AG04449 (cell line): ENCODE measurements around the gene NAALAD2.

Source experiments
- CTCF ChIA-PET: fragments of 350-600 bp; formaldehyde crosslinking; extraction: SDS; loops from one replicate; lab custom pipeline; 2021; ENCODE audit warnings: antibody characterized with exemption; lab: Yijun Ruan, JAX
- POLR2A ChIA-PET: fragments of 400-600, 350-600 bp; formaldehyde crosslinking; extraction: SDS; loops from one replicate; lab custom pipeline; 2020; ENCODE audit warnings: antibody characterized with exemption, inconsistent platforms; lab: Yijun Ruan, JAX
- DNase-seq: peaks from one replicate; pipeline ENCODE4 v3.0.0-alpha.2; 2010; ENCODE audit warnings: low read depth, low spot score
- H3K4me3 ChIP-seq: 2 replicates; pipeline ENCODE4 v1.5.1; 2011; ENCODE audit warnings: low read depth, mild to moderate bottlenecking, control low read depth, low read length
- TF ChIP-seq, protein P1 (sequence below): IDR thresholded peaks from one replicate; pipeline ENCODE4 v1.5.1; 2011; ENCODE audit warnings: mild to moderate bottlenecking, moderate library complexity, low read length, control low read depth, inconsistent platforms; ENCODE audit not compliant: insufficient read depth; ENCODE audit errors: missing control alignments

The NAALAD2 gene

GRCh38 chr11:90168571-90168970 lies 34.1 kb downstream of the NAALAD2 start:
- no peak overlapping the region for H3K4me3 ChIP-seq
- CTCF ChIA-PET: no interaction called here
- no peak for DNase-seq
- POLR2A ChIA-PET: no interaction called here
- TF ChIP-seq, protein P1, sequence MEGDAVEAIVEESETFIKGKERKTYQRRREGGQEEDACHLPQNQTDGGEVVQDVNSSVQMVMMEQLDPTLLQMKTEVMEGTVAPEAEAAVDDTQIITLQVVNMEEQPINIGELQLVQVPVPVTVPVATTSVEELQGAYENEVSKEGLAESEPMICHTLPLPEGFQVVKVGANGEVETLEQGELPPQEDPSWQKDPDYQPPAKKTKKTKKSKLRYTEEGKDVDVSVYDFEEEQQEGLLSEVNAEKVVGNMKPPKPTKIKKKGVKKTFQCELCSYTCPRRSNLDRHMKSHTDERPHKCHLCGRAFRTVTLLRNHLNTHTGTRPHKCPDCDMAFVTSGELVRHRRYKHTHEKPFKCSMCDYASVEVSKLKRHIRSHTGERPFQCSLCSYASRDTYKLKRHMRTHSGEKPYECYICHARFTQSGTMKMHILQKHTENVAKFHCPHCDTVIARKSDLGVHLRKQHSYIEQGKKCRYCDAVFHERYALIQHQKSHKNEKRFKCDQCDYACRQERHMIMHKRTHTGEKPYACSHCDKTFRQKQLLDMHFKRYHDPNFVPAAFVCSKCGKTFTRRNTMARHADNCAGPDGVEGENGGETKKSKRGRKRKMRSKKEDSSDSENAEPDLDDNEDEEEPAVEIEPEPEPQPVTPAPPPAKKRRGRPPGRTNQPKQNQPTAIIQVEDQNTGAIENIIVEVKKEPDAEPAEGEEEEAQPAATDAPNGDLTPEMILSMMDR: no peak

GRCh38 chr11:90171359-90171758 lies 36.9 kb downstream of the NAALAD2 start:
- POLR2A ChIA-PET: no interaction called here
- DNase-seq: no peak
- CTCF ChIA-PET: no interaction called here
- TF ChIP-seq, protein P1: no peak
- H3K4me3 ChIP-seq: no peak overlapping the region

DNA sequence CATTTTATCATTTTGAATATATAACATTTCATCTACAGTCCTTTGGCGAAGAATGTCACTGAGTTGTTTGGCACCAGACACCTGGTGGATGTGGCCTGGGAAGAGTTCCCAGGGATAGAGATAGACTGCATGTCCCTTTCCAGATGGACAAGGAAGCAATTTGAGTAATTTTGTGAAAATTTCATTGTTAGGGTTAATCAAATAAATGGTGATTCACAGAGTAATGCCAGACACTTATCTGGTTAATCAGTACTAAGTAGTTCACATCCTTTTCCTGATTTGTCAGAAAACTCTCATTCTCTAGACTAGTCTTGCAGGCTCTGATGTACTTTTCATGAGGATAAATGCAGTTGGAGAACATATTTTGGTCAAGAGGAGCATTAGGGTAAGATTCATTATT lies 41.6 kb downstream of the NAALAD2 start:
- TF ChIP-seq, protein P1: no peak
- ChIA-PET CTCF (no interaction called here), POLR2A (no interaction called here)
- no peak for DNase-seq
- no peak overlapping the region for H3K4me3 ChIP-seq

GRCh38 chr11:90178751-90179150 lies 44.3 kb downstream of the NAALAD2 start:
- no peak for DNase-seq
- H3K4me3 ChIP-seq: no peak overlapping the region
- ChIA-PET POLR2A (no interaction called here), CTCF (interaction anchor here (1.0 kb wide), 1 partner anchor 26 kb away, joined by 3 read pairs; no protein-coding TSS in a partner anchor)
- TF ChIP-seq, protein P1: no peak

GRCh38 chr11:90179923-90180322 lies 45.5 kb downstream of the NAALAD2 start:
- ChIA-PET POLR2A (no interaction called here), CTCF (no interaction called here)
- TF ChIP-seq, protein P1: no peak
- no peak overlapping the region for H3K4me3 ChIP-seq
- DNase-seq: no peak

DNA sequence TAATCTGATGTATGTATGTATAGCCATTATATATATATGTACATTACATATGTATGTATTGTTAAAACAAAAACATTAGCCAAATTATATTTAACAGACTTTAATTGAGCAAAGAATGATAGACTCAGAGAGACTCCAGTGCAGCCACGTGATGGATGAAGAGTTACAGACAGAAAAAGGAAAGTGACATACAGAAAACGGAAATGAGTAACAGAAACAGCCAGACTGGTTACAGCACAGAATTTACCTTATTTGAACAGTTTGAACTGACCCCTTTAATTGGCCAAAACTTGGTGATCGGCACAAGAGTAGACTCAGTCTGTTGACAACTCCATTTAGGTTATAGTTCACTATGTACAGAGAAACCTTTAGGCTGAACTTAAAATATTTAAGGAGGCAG lies 53.4 kb downstream of the NAALAD2 start:
- TF ChIP-seq, protein P1: no peak
- no peak for DNase-seq
- H3K4me3 ChIP-seq: no peak overlapping the region
- CTCF ChIA-PET: no interaction called here
- POLR2A ChIA-PET: no interaction called here
